MM.1S (cell line): ENCODE results near the gene RAPGEF6.

Source experiments
- DNase-seq: peaks from one replicate; pipeline ENCODE4 v3.0.0-alpha.2; 2015
- H2AFZ ChIP-seq: fragments of 300-600 bp; sonication (generic); 2 replicates; pipeline ENCODE4 v1.6.0; 2016; ENCODE audit warnings: antibody characterized with exemption, low read length
- H3F3A ChIP-seq: fragments of 300-600 bp; sonication (generic); 2 replicates; pipeline ENCODE4 v1.6.1; 2016; ENCODE audit warnings: mild to moderate bottlenecking, antibody characterized with exemption, low read length, moderate library complexity, mixed read lengths; ENCODE audit not compliant: insufficient read depth
- H3K27ac ChIP-seq: fragments of 300-600 bp; sonication (generic); 2 replicates; pipeline ENCODE4 v1.5.1; 2016; ENCODE audit warnings: mild to moderate bottlenecking, low read length
- H3K27me3 ChIP-seq: fragments of 300-600 bp; sonication (generic); replicated peaks from 2 replicates; pipeline ENCODE4 v1.6.0; 2016; ENCODE audit warnings: low read length; ENCODE audit not compliant: insufficient read depth
- H3K36me3 ChIP-seq: fragments of 300-600 bp; sonication (generic); replicated peaks from 2 replicates; pipeline ENCODE4 v1.6.1; 2016; ENCODE audit warnings: mild to moderate bottlenecking, low read length, mixed read lengths; ENCODE audit not compliant: insufficient read depth
- H3K4me1 ChIP-seq: fragments of 300-600 bp; sonication (generic); 2 replicates; pipeline ENCODE4 v1.6.1; 2016; ENCODE audit warnings: low read length, mixed read lengths
- H3K4me2 ChIP-seq: fragments of 300-600 bp; sonication (generic); 2 replicates; pipeline ENCODE4 v1.6.0; 2016; ENCODE audit warnings: low read depth, low read length
- H3K4me3 ChIP-seq: fragments of 300-600 bp; sonication (generic); 2 replicates; pipeline ENCODE4 v1.5.1; 2016; ENCODE audit warnings: low read length, mixed read lengths
- H3K79me2 ChIP-seq: fragments of 300-600 bp; sonication (generic); 2 replicates; pipeline ENCODE4 v1.6.1; 2016; ENCODE audit warnings: mixed run types, low read length, mixed read lengths
- H3K9ac ChIP-seq: fragments of 300-600 bp; sonication (generic); 2 replicates; pipeline ENCODE4 v1.6.1; 2016; ENCODE audit warnings: low read length, mixed read lengths
- H3K9me2 ChIP-seq: fragments of 300-600 bp; sonication (generic); replicated peaks from 2 replicates; pipeline ENCODE4 v1.6.1; 2016; ENCODE audit warnings: mild to moderate bottlenecking, low read length, mixed read lengths; ENCODE audit not compliant: insufficient read depth
- H3K9me3 ChIP-seq: fragments of 300-600 bp; sonication (generic); replicated peaks from 2 replicates; pipeline ENCODE4 v1.6.1; 2016; ENCODE audit warnings: mild to moderate bottlenecking, low read length, mixed read lengths; ENCODE audit not compliant: insufficient read depth
- H4K20me1 ChIP-seq: fragments of 300-600 bp; sonication (generic); 2 replicates; pipeline ENCODE4 v1.6.1; 2016; ENCODE audit warnings: mild to moderate bottlenecking, low read length, moderate library complexity, mixed read lengths; ENCODE audit not compliant: insufficient read depth
- EZH2 ChIP-seq: fragments of 300-600 bp; sonication (generic); optimal IDR thresholded peaks from 2 replicates; pipeline ENCODE3; 2017; ENCODE audit warnings: low read depth, mild to moderate bottlenecking, antibody characterized with exemption, low read length, mixed read lengths
- EZH2phosphoT487 ChIP-seq: fragments of 300-600 bp; sonication (generic); IDR thresholded peaks from 2 replicates; pipeline ENCODE4 v1.6.1; 2018; ENCODE audit warnings: antibody characterized with exemption, low read length
- TF ChIP-seq, protein P1 (sequence below): fragments of 300-600 bp; sonication (generic); IDR thresholded peaks from 2 replicates; pipeline ENCODE4 v1.5.1; 2016; ENCODE audit warnings: antibody characterized with exemption, low read length, mixed read lengths

The RAPGEF6 gene

DNA sequence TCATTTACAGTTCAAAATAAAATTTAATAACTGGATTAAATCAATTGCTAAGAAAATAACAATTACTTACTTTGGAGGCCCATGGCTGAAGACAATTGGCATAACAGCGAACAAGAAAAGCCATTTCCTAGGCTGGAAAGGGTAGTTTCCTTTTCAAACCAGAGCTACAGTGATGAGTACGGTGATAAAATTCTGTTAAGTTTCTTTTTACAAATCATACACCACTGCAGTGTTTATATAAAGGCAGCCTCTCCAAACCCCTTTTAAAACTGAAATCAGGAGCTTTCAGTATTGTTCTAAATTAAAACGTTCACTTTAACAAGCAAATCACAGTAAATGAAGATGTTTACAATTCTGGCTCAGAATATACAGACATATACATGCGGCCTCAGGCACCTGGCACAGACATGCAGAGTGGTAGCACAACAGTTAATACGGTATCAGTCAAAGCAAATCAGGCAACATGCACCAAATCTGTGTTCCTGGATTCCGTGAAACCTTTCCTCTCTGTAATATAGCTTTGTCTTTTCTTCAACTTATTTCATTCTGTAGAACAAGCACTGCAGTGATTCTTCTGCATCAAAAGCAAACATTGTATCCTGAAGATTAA, 102.9 kb downstream of the RAPGEF6 start:
- Histone ChIP-seq H4K20me1 (no peaks in the 10 kb centered on the region), H3K9me3 (no peaks in the 10 kb centered on the region), H3K27me3 (no peaks in the 10 kb centered on the region), H3K4me3 (peak overlapping the region; percentile 43), H3K4me1 (peaks cover 12% of the 10 kb centered on the region), H3K4me2 (peak overlapping the region; percentile 39; the same call in 1 of the 2 replicates), H3K79me2 (0 out of 2 replicates have a peak, but pooled peaks cover 7% of the 10 kb centered on the region), H2AFZ (no peak overlapping the region), H3K27ac (peak overlapping the region; percentile 20; the same call in 1 of the 2 replicates), H3F3A (peaks cover 7% of the 10 kb centered on the region; the same call in 1 of the 2 replicates), H3K9ac (peak overlapping the region; percentile 4; the same call in 1 of the 2 replicates), H3K9me2 (no peaks in the 10 kb centered on the region), H3K36me3 (no peaks in the 10 kb centered on the region)
- peak; percentile 17 for DNase-seq
- TF ChIP-seq EZH2 (no peak), EZH2phosphoT487 (no peak)
- TF ChIP-seq, protein P1, sequence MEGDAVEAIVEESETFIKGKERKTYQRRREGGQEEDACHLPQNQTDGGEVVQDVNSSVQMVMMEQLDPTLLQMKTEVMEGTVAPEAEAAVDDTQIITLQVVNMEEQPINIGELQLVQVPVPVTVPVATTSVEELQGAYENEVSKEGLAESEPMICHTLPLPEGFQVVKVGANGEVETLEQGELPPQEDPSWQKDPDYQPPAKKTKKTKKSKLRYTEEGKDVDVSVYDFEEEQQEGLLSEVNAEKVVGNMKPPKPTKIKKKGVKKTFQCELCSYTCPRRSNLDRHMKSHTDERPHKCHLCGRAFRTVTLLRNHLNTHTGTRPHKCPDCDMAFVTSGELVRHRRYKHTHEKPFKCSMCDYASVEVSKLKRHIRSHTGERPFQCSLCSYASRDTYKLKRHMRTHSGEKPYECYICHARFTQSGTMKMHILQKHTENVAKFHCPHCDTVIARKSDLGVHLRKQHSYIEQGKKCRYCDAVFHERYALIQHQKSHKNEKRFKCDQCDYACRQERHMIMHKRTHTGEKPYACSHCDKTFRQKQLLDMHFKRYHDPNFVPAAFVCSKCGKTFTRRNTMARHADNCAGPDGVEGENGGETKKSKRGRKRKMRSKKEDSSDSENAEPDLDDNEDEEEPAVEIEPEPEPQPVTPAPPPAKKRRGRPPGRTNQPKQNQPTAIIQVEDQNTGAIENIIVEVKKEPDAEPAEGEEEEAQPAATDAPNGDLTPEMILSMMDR: no peak

DNA sequence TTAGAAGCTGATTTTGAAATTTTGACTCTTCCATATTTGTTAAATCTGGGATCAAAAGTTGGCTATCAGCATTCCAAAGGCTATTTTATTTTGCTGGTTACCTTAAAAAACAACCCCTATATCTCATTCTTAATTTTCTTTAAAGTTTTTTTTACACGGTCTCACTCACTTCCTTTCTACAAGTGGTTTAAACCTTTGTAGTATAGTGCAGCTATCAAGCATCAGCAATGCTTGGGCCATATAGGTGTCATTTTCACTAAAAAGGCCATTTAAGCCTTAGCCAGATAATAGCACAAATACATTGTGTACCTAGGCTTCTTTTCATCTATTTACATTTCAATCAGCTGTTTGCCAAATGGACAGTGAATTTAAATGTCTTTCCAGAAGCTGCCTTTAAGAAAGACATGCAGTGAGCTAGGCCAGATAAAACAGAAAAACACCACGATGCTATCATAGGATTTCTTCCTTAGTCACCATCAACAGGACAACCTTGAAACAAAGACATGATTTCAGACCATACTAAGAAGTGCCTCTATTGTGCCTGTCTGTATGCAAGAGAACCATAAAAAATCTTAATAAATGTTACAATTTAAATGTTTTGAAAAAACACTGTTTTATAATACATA, 104.2 kb downstream of the RAPGEF6 start:
- no peaks in the 10 kb centered on the region for H3F3A ChIP-seq
- H3K27ac ChIP-seq: no peak overlapping the region
- no peaks in the 10 kb centered on the region for H3K9me3 ChIP-seq
- TF ChIP-seq EZH2phosphoT487: no peak
- TF ChIP-seq, protein P1: no peak
- no peak for TF ChIP-seq EZH2
- H3K36me3 ChIP-seq: no peaks in the 10 kb centered on the region
- H3K4me2 ChIP-seq: no peak overlapping the region
- no peaks in the 10 kb centered on the region for H3K4me1 ChIP-seq
- H3K9me2 ChIP-seq: no peaks in the 10 kb centered on the region
- no peak for DNase-seq
- no peak overlapping the region for H3K4me3 ChIP-seq
- no peaks in the 10 kb centered on the region for H4K20me1 ChIP-seq
- H3K27me3 ChIP-seq: no peaks in the 10 kb centered on the region
- no peak overlapping the region for H2AFZ ChIP-seq
- no peak overlapping the region for H3K9ac ChIP-seq
- H3K79me2 ChIP-seq: 0 out of 2 replicates have a peak, but pooled peaks cover 4% of the 10 kb centered on the region

DNA sequence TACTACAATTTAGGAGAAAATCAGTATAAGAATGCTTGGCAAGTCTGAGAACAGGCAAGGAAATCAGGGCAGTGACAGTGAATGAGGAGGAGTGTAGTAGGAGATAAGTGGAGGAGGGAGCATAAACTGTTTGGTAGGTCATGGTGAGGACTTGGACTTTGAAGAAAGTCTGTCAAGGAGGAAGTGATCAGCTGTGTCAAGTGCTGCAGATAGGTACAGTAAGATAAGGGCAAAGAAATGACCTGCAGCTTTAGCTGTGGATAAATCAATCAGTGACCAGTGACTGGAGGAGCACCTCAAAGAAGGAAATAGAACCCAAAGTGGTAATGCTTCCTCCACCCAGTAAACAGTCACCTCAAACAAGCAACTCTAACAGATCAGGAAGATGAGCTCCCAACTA, 106.3 kb downstream of the RAPGEF6 start:
- no peaks in the 10 kb centered on the region for H3K9me3 ChIP-seq
- H3K36me3 ChIP-seq: no peaks in the 10 kb centered on the region
- H3K4me2 ChIP-seq: no peak overlapping the region
- no peaks in the 10 kb centered on the region for H3K27me3 ChIP-seq
- H3K4me3 ChIP-seq: no peak overlapping the region
- no peak overlapping the region for H3K27ac ChIP-seq
- no peak overlapping the region for H2AFZ ChIP-seq
- H3K9me2 ChIP-seq: no peaks in the 10 kb centered on the region
- H3K9ac ChIP-seq: no peak overlapping the region
- TF ChIP-seq EZH2 (no peak), EZH2phosphoT487 (no peak)
- TF ChIP-seq, protein P1: no peak
- no peaks in the 10 kb centered on the region for H3F3A ChIP-seq
- H4K20me1 ChIP-seq: no peaks in the 10 kb centered on the region
- H3K4me1 ChIP-seq: no peaks in the 10 kb centered on the region
- H3K79me2 ChIP-seq: 0 out of 2 replicates have a peak, but pooled peaks cover 4% of the 10 kb centered on the region
- no peak for DNase-seq
